CD4-positive, alpha-beta T cell treated with Interleukin-12 subunit alpha and Interleukin-12 subunit beta, for 1 hour (primary cell): ENCODE data around the gene RBM22.
"Not testable (repeated sequence)": the region's sequence is repeated elsewhere in the genome, so short reads cannot be mapped to it uniquely, and the experiment has no call there.

Experiments used
- DNase-seq: peaks from one replicate; pipeline ENCODE4 v3.0.0-alpha.2; 2020

The RBM22 gene

DNA sequence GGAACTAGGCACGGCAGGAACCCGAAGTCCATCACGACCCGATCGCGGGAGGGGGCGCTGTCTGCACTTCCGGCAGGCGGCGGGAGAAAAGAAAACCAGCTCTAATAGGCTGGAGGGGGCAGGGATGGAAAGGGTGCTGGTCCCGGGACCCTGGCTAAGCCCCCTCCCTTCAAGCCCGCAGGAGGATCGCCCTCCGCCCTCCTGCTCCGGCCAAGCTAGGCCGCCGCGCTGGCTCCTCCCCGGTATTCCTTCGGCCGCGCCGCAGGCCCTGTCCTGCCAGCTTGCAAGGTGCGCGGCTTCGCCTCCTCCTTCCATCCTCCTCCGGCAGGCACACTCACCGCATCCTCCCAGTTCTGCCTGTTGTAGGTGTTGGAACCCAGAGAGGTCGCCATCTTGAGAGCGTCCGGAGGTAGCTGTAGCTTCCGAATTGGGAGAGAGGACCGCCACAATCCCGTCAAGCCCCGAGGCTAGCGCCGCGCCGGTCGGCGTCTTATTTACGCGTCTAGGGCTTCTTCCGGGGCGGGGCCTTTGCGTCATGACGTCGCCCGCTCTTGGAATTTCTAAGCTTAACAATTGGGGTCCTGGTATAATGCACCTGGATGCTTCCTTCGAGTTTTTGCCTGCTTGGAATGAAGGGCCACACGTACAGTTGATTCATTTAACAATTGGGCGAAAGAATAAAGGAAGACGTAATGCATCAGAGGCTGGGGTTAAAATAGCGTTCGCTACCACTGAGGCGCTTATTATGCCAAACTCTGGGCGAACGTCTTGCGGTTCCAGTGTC, at the start of gene RBM22:
TSS of gene RBM22 (minus strand) at position 469 of the 784 bp plus-strand sequence. CDS start at position 392, 77 bp downstream.
- DNase-seq, result peak; percentile 92

DNA sequence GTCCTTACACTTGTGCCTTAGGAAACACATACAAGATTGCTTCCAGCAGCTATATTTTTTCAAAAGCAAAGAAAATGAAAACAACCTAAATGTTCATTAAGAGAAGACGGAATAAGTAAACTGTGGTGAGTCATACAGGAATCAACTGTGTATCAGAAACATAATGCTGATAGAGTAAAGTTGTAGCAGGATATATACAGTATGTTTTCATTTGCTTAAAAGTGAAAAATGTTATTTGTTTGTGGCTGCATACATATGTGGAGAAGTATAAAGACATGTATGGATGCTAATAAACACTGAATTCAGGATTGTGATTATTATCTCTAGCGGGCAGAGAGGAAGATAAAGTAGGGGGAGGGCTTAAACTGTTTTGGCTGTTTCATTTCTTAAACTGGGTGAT, 49.6 kb upstream of the RBM22 start:
- no peak for DNase-seq

DNA sequence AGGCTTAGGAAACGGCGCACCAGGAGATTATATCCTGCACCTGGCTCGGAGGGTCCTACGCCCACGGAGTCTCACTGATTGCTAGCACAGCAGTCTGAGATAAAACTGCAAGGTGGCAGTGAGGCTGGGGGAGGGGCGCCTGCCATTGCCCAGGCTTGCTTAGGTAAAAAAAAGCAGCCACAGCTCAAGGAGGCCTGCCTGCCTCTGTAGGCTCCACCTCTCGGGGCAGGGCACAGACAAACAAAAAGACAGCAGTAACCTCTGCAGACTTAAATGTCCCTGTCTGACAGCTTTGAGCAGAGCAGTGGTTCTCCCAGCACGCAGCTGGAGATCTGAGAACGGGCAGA, 42.3 kb upstream of the RBM22 start:
- not testable (repeated sequence) for DNase-seq

DNA sequence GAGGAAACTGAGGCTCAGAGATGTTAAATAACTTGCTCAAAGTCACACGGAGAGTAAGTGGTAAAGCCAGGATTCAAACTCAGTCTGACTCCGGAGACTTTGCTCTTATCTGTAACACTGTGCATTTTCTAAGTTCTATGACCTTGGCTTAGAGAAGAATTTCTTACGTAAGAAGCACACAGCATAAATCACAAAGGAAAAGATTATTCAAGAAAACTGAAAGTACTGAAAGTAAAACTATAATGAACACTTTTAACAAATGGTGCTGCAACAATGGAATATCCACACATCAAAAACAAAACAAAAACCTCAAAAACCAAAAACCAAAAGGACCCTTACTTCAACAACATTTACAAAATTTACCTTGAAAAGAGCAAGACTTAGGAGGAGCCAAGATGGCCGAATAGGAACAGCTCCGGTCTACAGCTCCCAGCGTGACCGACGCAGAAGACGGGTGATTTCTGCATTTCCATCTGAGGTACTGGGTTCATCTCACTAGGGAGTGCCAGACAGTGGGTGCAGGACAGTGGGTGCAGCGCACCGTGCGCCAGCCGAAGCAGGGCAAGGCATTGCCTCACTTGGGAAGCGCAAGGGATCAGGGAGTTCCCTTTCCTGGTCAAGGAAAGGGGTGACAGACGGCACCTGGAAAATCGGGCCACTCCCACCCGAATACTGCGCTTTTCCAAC, 41.7 kb upstream of the RBM22 start:
- DNase-seq, result not testable (repeated sequence)

DNA sequence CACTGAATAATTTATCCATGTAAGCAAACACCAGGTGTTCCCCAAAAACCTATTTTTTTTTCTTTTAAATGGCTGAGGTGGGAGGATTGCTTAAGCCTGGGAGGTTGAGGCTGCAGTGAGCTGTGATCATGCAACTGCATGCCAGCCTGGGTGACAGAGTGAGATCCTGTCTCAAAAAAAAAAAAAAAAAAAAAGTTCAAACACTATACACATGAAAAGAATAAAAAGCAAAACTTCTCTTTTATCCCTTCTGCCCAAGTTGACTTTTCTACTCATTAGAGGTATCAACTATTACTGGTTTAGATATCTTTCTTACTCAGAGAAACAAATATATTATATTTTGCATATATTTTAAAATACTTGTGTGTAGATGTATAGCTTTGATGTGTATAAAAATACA, 40.1 kb upstream of the RBM22 start:
- no peak for DNase-seq

DNA sequence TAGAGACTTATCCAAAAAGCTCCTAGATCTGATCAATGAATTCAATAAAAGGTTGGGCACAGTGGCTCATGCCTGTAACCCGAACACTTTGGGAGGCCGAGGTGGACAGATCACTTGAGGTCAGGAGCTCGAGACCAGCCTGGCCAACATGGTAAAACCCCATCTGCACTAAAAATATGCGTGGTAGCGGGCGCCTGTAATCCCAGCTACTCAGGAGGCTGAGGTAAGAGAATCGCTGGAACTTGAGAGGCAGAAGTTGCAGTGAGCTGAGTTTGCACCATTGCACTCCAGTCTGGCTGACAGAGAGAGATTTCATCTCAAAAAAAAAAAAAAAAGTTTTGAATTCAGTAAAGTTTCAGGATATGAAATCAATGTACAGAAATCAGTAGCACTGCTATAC, 38.0 kb upstream of the RBM22 start:
- no peak for DNase-seq

DNA sequence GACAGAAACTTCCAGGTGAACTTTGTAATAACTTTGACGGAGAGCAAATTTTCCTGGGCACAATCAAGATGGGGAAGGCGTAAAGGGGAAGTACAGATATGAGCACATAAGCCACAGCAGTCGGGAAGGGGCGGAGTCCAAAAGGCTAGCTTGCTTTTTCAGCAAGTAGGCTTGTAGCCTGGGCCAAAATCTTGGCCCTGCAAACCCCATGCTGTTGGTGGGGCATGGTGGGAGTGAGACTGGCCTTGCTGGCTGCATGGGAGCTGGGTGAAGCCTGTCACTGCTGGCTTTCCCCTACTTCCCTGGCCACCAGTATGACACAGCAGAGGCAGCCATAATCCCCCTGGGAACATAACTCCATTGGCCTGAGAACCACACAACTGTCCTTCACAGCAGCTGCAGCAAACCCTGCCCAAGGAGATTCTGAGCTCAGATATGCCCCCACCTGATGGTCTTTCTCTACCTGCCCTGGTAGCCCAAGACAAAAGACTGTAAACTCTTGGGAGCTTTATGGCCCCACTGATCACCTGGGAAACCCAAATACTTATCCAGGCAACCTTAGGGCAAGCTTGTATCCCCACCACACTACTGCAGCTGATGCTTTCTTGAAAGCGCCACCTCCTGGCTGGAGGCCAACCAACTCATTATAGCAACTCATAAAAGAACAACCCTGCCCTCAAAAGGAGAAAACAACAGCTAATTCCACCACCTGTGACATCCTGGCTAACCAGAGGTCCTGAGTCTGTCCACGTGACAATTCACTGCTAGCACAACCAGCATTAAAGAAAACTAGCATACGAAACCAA, 33.9 kb upstream of the RBM22 start:
- DNase-seq, result peak; percentile 3

DNA sequence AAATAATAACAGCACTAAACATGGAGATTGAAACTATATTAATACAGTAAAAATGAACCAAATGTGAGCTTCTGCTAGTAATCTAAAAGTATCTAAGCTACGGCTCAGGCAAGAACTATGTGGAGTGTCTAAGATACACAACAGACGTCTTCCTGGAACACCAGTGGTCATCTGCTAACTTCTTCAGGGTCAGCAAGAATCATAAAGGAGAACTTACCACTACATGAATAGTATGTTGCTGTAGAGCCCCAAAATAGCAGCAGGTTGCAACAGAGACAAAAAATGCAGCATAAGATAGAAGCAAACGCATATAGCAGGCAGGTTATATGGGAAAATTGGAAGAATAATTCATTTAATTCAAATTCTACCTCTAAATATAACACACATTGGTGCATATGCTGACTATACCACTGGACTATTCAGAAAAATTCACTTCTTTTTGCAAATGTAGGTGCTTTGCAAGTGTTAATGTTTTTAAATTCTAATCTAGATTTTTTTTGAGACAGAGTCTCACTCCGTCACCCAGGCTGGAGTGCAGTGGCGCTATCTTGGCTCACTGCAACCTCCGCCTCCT, 30.9 kb upstream of the RBM22 start:
- DNase-seq, result no peak

DNA sequence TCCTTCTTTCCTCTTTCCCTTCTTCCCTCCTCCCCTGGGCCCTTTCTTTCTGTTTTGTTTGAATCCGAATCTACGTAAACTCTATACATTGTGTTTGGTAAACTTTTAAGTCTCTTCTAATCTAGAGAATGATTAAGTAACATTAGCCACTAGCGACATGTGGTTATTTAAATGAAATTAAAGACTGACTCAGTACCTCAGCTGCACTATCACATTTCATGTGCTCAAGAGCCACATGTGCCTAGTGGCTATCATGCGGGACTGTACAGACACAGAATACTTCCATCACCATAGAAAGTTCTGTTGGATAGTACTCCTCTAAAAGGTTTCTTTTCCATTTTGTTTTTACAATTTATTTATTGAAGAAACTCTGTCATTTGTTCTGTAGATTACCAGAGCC, 29.0 kb upstream of the RBM22 start:
- no peak for DNase-seq

DNA sequence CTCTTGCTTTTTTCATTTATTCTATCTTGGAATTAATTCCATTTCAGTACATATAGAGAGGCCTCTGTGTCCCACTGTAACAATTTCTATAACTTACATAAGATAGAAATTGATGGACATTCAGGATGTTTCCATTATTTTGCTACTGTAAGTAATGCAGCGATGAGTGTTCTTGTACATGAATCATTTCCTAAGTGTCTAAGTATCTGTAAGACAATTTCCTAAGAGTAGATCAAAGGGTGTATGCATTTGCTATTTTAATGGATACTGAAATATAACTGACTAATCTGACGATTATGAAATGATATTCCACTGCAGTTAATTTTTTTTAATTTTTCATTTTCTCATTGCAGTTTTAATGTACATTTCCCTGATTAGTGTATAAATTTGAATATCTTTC, 23.0 kb upstream of the RBM22 start:
- DNase-seq, result no peak

DNA sequence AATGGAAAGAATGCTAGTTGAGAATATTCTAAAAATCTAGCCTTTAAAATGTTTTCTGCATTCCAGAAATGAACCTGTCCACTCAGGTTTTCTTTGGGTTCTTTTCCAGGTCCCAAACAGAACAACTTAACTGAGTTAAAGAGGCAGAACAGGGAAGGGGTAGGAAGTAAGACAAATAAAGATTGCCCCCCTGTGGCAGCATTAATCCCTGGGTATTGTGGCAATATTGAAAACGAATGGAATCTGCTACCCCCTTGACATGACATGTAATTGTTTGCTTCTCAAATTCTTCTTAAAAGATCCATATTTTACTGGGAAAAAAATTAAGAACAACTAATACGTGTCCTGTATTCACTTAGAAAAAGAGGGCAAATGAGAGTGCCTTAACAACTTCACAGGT, 9.3 kb upstream of the RBM22 start:
- DNase-seq, result peak; percentile 12

DNA sequence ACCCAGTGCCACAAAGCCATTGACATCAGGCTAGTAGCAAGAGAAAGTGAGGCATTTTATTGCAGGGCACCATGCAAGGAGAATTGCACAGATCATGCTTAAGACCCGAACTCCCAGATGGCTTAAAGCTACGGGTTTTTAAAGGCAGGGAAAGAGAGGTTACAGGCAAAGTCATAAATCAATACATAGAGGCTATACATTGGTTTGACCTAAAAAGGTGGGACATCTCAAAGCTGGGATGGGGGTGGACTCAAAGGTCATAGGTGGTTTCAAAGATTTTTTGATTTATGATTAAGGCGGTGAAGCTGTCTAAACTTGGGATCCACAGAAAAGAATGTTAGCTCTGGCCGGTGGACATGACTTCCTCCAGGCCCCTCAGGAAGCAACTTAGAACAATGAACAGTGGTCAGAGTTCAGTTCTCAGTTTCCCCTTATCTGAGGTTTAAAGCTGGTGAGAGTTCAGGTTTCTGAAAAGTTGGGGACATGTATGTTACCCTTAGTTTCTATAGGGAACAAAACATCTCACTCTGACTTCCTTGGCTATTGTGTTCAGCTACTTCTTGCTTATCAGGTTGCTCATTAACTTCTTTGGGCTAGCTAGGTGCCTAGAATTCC, 6.0 kb upstream of the RBM22 start:
- no peak for DNase-seq

DNA sequence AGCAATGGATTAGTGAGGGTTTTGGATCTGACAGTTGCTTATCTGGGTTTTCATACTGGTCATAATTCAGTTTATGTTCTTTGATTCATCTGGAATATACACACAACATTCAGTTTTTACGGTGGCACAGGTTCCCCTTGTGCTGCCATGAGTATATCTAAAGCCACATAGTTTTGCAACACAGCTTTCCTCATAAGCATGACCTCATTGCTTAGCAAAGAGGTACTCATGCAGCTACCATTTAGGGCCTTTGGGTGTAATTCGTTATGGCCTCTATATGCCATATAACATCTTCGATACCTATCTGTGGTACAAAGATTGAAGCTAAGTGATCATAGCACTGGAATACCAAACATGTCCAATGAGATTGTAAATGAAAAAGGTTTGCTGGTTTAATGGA, 2.9 kb upstream of the RBM22 start:
- no peak for DNase-seq

DNA sequence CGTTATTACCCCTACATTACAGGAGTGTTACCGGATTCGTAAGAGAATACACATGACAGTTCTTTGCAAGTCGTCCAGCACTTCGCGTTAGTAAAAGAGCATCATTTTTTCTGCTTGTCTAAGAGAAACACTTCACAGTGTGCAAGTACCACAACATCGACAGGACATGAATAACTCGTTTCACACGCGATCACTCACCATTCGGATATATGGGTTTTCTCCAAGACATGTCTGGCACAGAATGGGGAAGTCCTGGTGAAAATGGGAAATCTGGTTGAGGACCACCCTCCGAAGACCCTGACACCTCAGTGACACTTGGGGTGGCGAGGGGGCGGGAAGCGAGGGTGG, 642 bp downstream of the RBM22 start:
- no peak for DNase-seq

DNA sequence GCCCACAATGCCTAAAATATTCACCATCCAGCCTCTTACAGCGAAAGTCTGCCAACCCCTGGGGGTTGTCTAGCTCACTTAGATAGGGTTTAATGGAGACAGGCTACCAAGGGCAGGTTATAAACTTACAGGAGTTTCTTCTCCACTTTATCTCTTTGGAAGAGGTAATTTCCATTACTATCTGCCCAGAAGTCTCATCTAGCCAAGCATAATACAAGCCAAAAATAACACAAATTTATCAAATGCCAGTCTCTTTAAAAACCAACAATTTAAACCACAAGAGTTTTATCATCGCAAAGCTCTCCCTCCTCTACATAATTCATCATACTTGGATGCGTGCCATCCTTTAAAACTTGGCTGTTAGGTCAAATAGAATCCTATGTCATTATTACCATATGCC, 6.2 kb downstream of the RBM22 start:
- DNase-seq, result no peak

DNA sequence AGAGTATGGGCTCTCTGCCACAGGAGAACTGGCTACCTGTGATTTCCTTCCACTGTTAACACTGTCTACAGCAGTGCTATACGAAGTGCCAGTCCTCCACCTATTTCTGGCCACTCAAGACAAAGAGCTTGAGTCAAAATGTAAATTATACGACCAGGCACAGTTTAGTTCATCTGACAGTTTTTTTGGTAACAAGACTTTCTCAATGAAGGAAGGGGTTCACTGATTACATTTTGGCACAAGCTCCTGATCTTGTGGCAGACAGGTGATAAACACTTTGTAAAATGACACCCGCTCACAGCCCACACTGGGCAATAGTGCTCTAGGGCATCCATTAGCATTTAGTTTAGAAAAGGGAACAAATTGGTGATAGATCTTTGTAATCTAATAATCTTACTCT, 8.6 kb downstream of the RBM22 start:
- no peak for DNase-seq

DNA sequence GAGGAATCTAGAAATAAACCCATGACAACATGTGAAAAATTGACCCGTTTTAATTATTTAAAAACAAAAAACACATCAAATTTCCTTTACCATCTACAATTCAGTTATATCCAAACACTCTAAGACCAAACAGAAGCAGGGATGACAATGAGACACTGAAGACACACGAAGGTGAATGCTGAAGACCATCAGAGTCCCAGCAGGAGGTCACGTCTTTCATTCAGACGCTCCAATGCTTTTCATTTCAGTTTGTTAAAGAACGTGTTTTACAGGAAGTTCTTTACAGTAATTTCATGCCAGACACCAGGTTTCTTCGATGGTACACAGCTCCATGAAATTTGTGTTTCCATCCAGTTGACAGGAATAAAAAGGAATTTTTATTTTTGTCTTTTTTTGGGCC, 10.1 kb downstream of the RBM22 start:
- no peak for DNase-seq

DNA sequence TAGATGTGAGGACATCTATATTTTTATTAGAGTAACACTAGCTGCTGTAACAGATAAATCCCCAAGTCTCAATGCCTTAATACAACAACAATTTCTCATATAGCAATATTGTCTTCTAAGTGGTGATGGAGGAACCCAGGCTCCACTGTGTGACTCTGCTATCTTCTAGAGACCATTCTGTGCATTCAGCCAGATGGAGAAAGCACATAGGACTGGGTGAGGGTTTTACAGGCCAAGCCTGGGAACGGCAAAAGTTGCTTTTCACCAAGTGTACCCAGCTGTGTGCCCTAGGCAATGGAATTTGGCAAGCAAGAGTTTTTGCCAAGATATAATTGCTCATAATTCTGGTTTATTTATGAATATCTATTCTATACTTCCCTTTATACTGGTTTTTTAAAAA, 11.7 kb downstream of the RBM22 start:
- no peak for DNase-seq

DNA sequence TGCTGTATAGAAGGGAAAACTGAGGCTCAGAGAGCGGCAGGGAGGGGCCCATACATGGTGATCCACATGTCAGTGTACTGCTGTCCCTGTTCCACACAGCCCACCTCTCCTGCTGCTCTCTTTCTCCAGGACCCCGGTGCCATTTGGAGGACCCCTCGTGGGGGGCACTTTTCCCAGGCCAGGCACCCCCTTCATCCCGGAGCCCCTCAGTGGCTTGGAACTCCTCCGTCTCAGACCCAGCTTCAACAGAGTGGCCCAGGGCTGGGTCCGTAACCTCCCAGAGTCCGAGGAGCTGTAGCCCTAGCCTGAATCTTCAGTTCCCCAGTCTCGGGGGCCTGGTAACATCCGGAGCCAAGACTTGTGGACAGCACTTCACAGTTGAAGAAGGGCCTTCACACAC, 24.3 kb downstream of the RBM22 start:
- no peak for DNase-seq

DNA sequence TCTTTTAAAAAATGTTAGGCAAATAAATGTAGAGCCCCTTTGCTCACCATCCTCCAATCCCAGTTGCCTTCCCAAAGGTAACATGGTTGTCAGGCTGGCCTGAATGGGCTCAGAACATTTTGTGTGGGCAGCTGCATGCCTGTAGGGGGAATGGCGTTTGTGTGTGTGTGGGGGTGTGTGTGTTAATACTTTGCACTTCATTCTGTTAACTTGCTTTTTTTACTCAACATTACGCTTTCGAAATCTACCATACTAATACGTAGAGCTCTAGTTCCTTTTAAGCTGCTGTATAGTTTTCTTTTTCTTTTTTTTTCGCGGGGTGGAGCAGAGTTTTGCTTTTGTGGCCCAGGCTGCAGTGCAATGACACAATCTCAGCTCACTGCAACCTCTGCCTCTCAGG, 25.8 kb downstream of the RBM22 start:
- no peak for DNase-seq

DNA sequence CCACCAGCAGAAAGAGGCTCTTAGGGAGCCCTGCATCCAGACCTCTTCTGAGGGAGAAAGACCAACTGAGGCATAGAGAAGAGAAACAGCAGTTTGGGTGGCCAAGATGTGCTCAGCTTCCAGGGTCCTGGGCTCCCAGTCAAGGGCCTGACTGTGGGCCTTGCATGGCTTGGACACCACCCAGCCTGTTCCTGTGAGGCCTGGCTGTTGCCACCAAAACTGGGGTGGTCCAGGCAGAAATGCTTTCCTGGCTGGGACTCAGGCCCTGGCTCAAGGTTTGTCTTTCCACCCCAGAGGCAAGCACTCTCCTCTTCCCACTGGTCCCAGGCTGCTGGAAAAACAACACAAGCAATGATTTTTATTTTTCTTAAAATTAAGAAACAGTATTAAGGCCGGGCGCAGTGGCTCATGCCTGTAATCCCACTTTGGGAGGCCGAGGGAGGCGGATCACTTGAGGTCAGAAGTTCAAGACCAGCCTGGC, 26.5 kb downstream of the RBM22 start:
- DNase-seq, result no peak

DNA sequence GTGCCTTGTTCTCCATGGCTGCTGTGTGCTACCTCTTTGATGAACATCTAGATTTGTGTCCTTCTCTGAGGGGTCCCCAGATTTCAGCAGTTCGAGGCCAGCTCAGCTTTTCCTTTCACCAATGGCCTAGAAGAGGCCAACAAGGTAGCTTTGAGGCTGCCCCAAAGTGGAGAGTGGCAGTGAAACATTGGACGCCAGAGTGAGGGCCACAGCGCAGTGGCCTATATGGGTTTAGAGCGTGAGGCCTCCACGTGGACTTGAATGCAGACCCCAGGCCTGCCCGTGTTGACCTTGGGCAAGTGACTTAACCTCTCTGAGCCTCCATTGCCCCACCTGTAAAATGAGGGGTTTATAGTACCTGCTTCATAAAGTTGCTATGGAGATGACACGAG, 28.0 kb downstream of the RBM22 start:
- no peak for DNase-seq

DNA sequence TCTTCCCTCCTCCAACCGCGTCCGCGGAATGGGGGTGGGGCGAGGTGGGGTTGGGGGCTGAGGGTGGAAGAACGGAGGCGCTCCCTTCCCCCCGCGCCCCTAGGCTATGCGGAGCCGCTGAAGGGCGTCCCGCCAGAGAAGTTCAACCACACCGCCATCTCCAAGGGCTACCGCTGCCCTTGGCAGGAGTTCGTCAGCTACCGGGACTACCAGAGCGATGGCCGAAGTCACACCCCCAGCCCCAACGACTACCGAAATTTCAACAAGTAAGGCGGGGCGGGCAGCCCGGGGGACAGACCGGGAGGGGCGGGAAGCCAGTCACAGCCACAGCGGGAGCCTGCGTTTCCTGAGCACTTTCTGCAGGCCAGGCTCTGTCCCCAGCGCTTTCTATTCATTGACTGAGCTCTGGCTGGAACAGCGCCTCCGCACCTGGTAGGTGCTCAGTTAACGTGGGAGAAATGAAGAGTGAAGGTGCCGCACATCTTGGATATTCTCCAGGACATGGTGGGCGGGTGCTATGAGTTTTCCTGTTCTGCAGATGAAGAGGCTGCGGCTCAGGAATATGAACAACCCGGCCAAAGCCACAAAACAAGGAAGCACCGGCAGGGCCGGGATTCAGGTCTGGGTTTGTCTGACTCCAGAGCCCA, 28.5 kb downstream of the RBM22 start:
- DNase-seq, result peak; percentile 18
